ENCODE measurements around the gene RASGEF1B.

The RASGEF1B gene

GRCh38 chr4:81471588-81472280 is at the start of gene RASGEF1B:
TSS of gene RASGEF1B (minus strand) at chr4:81471907. CDS start at chr4:81459508, 12,399 bp downstream.
- DNase-seq = peak; percentile 91 to 97 (median 96)

DNA sequence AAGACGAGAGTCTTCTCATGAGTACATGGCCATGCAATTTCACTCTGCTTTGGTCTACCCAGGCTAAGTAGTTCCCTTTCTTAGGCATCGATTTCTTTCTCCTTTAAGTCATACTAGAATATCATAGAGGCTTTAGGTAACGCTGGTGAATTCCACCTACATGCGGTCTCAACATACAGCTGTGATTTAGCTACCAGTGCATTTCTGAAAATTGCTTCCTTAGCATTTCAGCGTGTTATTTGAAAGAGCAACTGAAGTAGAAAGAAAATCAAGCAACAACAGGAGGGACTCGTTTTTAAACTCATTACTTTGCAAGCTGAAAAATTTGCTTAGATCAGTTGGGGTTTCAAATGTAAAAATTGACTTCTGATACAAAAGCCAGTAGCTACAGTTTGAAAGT is 48.1 kb upstream of the RASGEF1B start:
- DNase-seq = no peak

DNA sequence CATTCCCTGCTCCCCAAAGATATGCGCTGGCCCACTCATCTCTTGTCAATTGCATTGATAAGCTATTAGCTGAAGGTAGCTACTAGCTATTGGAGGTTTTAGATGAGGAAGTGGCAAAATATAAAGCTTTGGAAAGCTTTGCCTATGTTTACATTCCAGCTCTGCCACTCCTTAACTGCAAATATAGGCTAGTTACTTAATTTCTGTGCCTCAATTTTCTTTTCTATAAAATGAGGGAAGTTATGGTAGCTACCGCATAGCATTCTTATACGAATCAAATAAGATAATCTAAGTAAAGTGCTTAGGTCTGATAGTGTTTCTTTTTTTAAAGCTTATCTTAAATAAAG is 47.7 kb upstream of the RASGEF1B start:
- DNase-seq = no peak

GRCh38 chr4:81518762-81519426 is 47.2 kb upstream of the RASGEF1B start:
- DNase-seq = no peak

DNA sequence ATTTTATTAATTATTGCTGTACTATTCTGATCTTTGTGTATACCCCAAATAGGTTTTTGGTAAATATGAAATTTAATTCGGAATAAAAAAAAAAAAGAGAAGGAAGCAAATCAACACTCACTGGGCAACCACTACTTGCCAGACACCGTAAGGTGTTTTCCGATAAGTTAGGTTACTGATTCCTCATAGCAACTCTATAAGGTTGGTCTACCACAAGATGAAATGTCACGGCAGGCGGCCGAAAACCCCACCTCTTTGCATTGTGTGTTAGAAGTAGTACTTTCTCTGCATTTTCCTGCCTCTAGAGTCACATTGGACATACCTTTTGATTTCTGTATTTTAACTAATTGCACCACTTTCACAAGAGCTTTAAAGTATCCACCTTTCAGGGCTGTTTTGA is 44.5 kb upstream of the RASGEF1B start:
- DNase-seq = no peak

DNA sequence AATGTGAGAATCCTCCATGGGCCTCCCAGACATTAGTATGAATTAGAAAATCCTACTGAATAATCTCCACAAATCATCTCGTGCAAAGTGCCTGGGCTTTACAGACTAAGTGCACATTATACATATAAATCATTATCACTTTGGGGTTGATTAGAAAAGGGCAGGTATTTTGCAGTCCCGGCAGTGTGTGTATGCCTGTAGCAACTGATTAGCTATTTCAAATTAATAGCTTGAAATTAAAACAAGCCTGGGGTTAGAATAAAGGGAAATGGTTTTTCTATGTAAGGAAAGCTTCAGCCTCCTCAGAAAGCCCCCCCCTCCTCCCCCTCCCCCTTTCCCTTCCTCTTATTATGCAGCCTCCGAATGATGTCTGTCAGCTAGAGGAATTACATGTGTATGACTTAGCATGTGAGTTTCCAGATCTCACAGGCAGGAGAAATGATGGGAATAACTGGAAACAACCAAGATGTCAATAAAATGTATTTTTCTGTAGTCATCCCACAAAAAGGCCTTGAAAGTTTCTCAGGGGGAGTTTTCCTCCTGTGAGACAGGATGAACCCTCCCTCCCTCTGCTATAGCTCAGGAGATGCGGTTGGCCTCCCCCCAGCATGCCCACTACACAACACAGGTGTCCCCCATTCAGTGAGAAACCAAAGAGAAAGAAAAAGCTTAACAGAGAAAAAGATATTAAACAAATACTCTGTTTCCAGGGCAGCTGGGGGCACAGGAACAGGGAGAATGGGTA is 41.2 kb upstream of the RASGEF1B start:
- DNase-seq = peak in 2 of 3 experiments; percentile 12 to 47

DNA sequence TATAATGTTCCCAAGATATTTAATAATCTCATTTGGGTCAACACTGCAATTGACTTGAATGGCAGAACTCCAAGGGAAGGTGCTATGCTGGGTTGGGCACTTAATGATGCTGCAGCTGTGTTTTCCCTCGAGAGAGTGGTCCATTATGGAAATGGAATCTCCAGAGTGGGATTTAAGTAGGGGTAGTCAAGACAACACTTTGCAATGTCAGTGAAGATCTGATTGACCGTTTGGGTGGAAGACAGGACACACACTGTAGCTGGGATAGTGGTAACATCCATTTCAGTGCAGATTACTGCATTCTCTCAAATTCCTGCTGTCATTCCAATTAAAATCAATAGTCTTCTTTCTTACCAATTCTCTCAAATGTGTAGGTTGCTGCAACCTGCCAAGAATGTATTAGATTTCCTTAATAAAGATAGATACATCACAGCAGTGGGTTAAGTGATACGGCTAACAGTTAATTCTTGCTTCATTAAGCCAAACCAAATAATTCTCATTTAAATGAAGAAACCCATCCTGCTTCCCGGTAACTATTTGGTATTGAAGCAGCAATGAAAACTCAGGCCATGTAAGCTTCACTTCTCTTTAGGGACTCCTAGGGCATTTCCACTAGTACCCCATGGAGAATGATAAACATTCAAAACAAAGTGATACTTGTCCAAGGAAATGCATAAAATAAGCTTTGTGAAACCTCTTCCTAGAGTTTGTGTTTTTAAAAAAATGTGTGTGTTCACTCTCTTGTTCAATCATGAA is 40.5 kb upstream of the RASGEF1B start:
- DNase-seq = peak in 1 of 3 experiments; percentile 48

- peak in 2 of 3 experiments; percentile 16 to 74 for DNase-seq
Observed at GRCh38 chr4:81510643-81511178, 39.0 kb upstream of the RASGEF1B start.

DNA sequence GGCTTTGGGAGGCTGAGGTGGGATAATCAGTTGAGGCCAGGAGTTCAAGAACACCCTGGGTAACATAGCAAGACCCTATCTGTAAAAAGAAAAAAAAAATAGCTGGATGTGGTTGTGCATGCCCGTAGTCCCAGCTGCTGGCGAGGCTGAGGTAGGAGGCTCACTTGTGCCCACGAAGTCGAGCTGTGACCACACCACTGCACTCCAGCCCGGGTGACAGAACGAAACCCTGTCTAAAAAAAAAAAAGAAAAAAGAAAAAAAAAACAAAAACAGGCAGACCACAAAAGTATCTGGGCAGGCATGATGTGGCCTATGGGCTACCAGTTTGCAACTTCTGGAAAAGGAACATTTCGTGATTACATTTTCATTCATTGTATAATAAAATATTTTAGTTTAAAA is 38.1 kb upstream of the RASGEF1B start:
- DNase-seq = no peak

DNA sequence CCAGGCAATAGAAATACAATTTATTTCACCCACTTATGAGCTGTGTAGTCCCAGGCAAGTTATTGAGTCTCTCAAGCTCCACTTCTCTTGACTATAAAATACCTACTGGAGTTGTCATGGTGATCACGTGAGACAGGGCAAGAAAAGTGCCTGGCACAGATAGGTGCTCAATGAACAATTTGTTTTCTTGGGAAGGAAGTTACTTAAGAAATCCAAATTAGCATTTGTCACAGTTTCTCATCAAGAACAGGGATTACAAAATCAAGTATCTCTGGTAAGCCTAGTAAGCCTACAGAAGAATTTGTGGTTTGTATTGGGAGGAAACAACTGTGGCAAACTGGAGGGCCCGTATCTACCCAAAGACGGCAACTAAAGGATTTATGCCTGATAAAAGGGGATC is 37.5 kb upstream of the RASGEF1B start:
- peak in 1 of 3 experiments; percentile 20 for DNase-seq

GRCh38 chr4:81508411-81509185 is 36.9 kb upstream of the RASGEF1B start:
- DNase-seq = no peak

DNA sequence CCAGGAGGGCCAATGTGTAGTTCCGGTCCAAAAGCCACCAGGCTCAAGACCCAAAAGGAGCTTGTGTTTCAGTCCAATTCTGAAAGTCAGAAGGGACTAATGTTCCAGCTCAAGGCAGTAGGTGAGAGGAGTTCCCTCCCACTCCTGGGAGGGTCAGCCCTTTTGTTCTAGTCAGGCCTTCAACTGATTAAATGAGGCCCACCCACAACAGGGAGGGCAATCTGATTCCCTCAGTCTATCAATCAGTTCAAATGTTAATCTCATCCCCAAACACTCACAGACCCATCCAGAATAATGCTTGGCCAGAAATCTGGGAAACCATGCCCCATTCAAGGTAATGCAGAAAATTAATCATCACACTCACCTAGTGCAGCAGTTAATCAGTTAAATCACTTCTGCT is 35.8 kb upstream of the RASGEF1B start:
- no peak for DNase-seq

DNA sequence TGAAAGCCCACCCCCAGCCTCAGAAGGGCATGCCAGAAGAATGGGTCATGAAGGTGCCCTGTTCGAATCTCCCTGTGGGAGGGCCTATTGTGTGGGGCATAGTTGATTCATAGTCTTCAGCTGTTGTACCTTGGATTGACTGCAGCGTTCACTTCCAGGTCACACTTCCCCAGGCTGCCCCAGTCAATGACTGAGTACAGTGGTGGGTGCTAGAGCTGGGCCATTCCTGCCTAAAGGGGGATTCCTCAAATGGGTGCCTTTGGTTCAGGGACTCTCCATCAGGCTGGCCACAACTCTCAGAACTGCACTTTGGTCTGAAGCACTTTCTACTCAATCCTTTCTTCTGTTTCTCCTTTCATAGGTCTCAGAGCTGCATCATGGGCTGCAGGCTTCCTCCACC is 35.0 kb upstream of the RASGEF1B start:
- no peak for DNase-seq

GRCh38 chr4:81505726-81506125 is 34.0 kb upstream of the RASGEF1B start:
- DNase-seq = peak in 2 of 3 experiments; percentile 22 to 72

DNA sequence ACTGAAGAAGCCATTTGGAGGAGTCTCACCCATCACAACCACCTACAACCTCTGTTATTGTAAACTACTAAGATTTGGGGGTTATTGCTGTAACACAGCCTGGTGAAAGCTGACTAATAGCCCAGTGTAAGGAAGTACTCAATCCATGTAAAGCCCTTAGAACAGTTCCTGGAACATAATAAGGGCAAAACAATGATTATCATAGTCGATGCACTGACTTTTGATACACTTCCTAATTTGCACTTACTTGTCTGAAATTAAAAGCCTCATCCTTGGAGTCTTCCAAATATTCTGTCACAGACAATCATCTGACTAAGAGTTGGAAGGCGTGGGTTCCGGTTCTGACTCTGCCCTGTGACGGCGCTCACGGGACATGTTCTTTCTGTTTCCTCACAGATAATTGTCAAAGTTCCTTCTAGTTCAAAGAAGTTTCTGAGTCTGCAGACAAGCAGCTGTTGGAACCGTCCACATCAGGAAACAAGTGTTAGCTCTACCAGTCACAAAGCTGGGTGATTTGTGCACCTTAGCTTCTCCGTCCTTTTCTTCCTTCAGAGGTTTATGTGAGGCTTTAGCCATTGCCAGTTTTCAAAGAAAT is 33.4 kb upstream of the RASGEF1B start:
- DNase-seq = no peak

DNA sequence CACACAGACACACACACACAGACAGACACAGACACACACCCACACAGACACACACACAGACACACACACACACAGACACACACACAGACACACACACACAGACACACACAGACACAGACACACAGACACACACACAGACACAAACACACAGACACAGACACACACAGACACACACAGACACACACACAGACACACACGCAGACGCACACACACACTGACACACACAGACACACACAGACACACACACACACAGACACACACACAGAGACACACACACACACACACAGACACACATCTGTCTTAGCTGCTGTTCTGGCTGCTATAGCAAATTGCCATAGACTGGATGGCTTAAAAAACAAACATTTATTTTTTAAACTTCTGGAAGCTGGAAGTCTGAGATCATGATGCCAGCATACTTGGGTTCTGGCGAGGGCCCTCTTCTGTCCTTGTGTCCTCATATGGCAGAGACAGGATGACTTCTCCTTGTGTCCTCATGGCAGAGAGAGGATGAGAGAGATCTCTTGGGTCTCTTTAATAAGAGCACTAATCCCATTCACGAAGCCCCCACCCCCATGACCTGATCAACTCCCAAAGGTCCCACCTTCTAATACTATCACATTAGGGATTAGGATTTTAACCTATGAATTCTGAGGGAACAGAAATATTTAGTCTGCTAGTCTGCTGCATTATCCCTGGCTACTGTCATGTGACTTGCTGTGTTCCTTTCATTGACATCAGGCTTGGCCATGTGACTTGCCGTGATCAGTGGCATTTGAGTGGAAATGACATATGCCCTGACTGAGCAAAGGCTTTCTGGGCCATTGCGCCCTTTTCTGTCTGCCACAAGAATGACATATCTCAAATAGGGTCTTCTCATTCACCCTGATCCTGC is 32.7 kb upstream of the RASGEF1B start:
- DNase-seq = no peak

DNA sequence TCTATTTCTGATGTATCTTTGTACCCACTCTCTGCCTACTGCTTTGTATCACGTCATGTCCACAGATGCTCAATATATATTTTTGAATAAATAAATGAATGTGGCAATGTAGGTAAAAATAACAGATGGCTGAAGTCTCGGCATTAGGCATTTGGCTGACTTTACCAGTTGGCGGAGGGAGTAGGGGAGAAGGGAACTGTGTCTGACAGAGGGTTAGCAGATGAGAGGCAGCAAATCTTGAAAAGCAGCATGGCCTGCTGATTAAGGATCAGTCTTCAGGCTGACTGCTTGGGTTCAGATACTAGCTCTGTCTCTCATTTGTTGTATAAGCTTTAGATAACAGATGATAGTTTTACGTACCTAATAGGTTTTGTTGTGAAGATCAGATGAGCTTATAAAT is 31.9 kb upstream of the RASGEF1B start:
- no peak for DNase-seq

DNA sequence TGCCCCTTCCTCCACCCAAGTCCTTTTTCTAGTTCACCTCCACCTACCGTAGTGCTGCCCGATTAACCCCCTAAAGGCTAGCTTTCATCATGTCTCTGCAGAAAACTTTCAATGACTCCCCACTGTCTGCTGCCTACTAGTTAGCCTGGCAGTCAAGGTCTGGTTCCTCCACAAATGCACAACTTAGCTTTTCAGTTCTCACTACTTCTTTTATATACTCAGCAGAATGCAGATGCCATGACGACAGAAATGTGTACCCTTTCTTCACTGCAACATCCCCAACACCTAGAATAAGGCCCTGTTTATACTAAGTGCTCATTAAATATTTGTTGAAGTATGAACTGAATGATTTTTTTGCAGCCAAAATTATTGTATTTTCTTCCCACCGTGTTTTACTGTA is 30.9 kb upstream of the RASGEF1B start:
- DNase-seq = peak in 1 of 3 experiments; percentile 73

DNA sequence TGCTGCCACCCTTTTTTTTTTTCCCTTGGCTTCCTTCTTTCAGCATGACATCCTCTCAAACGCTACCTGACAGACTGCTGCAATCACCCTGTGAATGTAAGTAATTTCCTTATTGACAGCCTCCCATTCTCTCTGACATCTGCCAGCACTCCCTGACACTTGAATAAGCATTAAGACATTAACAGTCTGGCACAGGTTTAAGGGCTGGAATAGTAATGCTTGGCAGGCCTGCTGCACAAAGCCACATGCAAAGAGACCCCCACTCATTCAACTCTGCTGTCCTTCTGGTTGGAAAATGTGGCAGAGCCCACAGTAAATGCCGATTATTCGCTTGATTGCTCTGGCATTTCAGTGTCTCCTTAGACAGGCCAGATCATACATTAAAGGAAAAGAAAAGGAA is 28.1 kb upstream of the RASGEF1B start:
- peak; percentile 39 to 82 (median 76) for DNase-seq

- DNase-seq = no peak
Observed at GRCh38 chr4:81498551-81499099, 26.9 kb upstream of the RASGEF1B start.
